HG02623 (cell line): ENCODE measurements around the gene CHRM5.

Experiments used
- ATAC-seq: cut with Tn5 transposase; IDR thresholded peaks from one replicate; pipeline ENCODE4 v1.9.1; 2021; ENCODE audit warnings: moderate library complexity; ENCODE audit not compliant: unreplicated experiment

Gene CHRM5

GRCh38 chr15:34084086-34084485 is 115.8 kb downstream of the CHRM5 start:
- ATAC-seq, result no peak

GRCh38 chr15:34085746-34086145 is 117.4 kb downstream of the CHRM5 start:
- ATAC-seq, result no peak

GRCh38 chr15:34099914-34100313 is 131.6 kb downstream of the CHRM5 start:
- no peak for ATAC-seq

- peak; percentile 99 for ATAC-seq
These were observed 133.3 kb downstream of the CHRM5 start, which contains the start of the genes EMC7 and PGBD4 for GRCh38 chr15:34101366-34102174. Gene EMC7 (minus strand): TSS chr15:34101862. CDS start chr15:34101839, 23 bp downstream. Gene PGBD4 (plus strand): TSS chr15:34102083. CDS start chr15:34102532, 449 bp downstream.

DNA sequence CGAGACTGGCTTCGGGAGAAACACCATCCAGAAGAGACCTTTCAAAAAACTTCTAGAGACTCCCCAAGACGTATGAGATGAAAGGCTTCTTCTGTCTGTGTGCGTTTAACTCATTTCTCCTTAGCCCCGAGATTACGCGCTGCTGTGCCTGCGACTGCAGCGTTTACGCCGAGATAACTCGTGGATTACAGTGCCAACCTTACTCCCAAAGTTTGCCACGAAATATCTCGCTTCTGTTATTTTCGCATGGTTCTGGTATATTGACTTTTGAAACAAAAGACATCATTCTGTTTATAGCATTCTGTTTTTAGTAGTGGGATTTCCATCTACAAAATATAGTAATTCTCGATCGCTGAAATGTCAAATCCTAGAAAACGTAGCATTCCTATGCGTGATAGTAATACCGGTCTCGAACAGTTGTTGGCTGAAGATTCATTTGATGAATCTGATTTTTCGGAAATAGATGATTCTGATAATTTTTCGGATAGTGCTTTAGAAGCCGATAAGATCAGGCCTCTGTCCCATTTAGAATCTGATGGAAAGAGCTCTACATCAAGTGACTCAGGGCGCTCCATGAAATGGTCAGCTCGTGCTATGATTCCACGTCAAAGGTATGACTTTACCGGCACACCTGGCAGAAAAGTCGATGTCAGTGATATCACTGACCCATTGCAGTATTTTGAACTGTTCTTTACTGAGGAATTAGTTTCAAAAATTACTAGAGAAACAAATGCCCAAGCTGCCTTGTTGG is 134.1 kb downstream of the CHRM5 start:
- no peak for ATAC-seq

DNA sequence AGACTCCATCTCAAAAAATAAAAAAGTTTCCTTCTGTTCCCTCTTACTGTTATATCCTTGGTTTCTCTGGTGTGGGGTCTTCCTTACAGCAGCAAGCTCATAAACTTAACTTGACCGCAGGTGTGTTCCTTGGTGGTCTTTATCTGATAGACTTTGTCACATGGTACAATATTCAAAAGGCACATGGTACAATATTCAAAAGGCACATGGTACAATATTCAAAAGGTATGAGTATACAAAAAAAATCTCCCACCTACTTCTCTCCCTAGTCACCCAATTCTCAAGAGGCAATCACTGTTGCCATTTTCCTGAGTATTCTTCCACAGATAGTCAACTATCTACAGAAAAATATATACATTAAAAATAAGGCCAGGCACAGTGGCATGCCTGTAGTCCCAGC is 138.1 kb downstream of the CHRM5 start:
- no peak for ATAC-seq

DNA sequence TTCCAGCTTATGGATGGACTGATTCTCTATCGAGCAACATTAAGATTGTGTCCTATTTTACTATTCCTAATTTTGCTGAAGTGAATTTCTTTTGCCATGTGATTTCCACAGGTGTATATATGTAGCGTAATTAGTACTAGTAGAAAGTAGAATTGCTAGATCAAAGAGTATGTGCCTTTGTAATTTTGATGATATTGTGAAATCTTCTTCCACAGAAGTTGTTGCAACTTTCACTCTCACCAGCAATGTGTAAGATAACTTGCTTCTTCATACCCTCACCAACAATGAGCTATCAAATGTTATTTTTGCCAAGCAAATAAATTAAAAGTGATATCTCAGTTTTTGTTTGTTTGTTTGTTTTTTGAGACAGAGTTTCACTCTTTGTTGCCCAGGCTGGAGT is 139.0 kb downstream of the CHRM5 start:
- no peak for ATAC-seq

- ATAC-seq, result no peak
These were observed 141.7 kb downstream of the CHRM5 start for GRCh38 chr15:34109797-34110663.

DNA sequence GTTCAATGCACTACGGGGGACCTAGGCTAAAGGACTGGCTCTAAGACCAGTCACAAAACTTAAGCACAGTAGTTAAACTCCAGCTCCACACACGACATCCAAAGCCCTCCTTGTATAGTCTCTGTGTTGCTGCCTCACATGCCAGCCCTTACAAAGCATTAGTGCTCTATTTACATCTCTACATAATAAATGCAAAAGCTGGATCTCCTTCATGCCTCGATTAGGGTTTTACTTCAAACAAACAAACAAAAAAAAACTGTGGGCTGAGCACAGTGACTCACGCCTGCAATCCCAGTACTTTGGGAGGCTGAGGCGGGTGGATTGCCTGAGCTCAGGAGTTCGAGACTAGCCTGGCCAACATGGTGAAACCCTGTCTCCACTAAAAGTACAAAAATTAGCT is 143.2 kb downstream of the CHRM5 start:
- ATAC-seq, result no peak

DNA sequence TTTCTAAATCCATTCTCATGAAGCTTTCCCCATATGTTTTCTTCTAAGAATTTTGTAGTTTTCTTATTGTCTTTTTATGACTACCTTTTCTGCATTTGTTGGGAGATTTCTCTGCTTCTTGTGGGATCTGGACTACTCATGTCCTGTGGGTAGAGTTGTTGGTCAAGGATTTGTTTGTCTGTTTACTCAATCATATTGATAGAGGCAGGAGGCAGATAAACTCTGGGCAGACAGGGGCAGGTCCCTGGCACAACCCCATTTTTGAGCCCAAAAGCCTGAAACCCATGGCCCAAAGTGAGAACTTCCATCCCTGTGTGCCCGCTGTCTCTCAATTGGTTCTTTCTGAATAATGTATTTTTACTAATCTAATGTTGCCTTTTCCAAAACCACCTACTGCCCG is 145.9 kb downstream of the CHRM5 start:
- no peak for ATAC-seq

- ATAC-seq, result no peak
These were observed 146.4 kb downstream of the CHRM5 start for GRCh38 chr15:34114739-34115138.

DNA sequence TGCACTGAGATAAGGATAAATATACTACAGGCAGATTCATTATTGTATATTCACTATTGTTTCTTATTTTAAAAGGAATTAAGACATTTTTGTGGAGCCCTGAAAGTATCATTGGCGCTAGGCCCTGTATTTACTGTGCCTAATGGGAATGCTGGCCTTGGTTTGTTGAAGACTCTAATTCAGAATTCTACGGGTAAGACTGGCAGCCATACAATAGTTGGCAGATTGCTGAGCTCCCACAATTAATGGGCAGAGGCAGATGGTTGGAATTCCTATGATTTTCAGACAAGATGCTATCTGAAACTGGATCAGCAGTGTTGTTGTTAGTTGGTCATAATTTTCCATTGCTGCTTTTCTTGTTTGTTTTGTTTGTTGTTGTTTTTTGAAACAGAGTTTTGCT is 148.3 kb downstream of the CHRM5 start:
- ATAC-seq, result no peak
